ENCODE results near the gene SH3GL3. TPM values are rescaled to one million over a fixed set of nuclear protein-coding genes. Genes with fewer than 3 reads are reported as not detected.

Gene SH3GL3
- total RNA-seq, 4 donors from 2014 or later = 0.34 to 1.2 TPM; not detected in 2

GRCh38 chr15:83569341-83569740 lies 122.2 kb downstream of the SH3GL3 start:
- TF ChIP-seq CTCF (IDR thresholded peaks at IDR 0.05) (no peak), EP300 (IDR thresholded peaks at IDR 0.05) (no peak)
- H3K36me3 ChIP-seq = no peaks in the 10 kb centered on the region
- no peaks in the 10 kb centered on the region for H3K4me1 ChIP-seq
- H3K4me3 ChIP-seq = no peak overlapping the region
- H3K9me3 ChIP-seq = no peaks in the 10 kb centered on the region
- no peak for DNase-seq (ENCODE audit: low spot score in 2 of 2)
- no peaks in the 10 kb centered on the region for H3K27me3 ChIP-seq
- H3K27ac ChIP-seq = no peak overlapping the region

- no peak overlapping the region for H3K27ac ChIP-seq
- no peak for DNase-seq (ENCODE audit: low spot score in 2 of 2)
- 79% methylated on average over 6 of the region's 6 CpGs for WGBS
- H3K4me1 ChIP-seq = no peaks in the 10 kb centered on the region
- no peaks in the 10 kb centered on the region for H3K36me3 ChIP-seq
- TF ChIP-seq CTCF (IDR thresholded peaks at IDR 0.05) (no peak), POLR2AphosphoS5 (IDR thresholded peaks at IDR 0.05) (no peak), EP300 (IDR thresholded peaks at IDR 0.05) (no peak), POLR2A (IDR thresholded peaks at IDR 0.05) (no peak)
- no peaks in the 10 kb centered on the region for H3K27me3 ChIP-seq
- no peaks in the 10 kb centered on the region for H3K9me3 ChIP-seq
- no peak overlapping the region for H3K4me3 ChIP-seq
Observed at GRCh38 chr15:83570756-83571155, 123.6 kb downstream of the SH3GL3 start.

- no peak for DNase-seq (ENCODE audit: low spot score in 2 of 2)
- Histone ChIP-seq H3K27me3 (no peaks in the 10 kb centered on the region), H3K27ac (no peak overlapping the region), H3K4me3 (no peak overlapping the region), H3K4me1 (no peaks in the 10 kb centered on the region), H3K9me3 (no peaks in the 10 kb centered on the region), H3K36me3 (no peaks in the 10 kb centered on the region)
- peak; percentile 18 to 57 for TF ChIP-seq CTCF (IDR thresholded peaks at IDR 0.05)
- TF ChIP-seq POLR2AphosphoS5 (IDR thresholded peaks at IDR 0.05) = no peak
- 45% methylated on average over 10 of the region's 10 CpGs for WGBS
Observed at GRCh38 chr15:83571820-83572707, 124.9 kb downstream of the SH3GL3 start.

GRCh38 chr15:83574345-83574744 lies 127.2 kb downstream of the SH3GL3 start:
- Histone ChIP-seq H3K36me3 (no peaks in the 10 kb centered on the region), H3K4me3 (no peak overlapping the region), H3K27ac (no peak overlapping the region), H3K9me3 (no peaks in the 10 kb centered on the region), H3K4me1 (no peaks in the 10 kb centered on the region), H3K27me3 (no peaks in the 10 kb centered on the region)
- no peak for TF ChIP-seq POLR2AphosphoS5 (IDR thresholded peaks at IDR 0.05)
- no peak for TF ChIP-seq CTCF (IDR thresholded peaks at IDR 0.05)
- no peak for TF ChIP-seq EP300 (IDR thresholded peaks at IDR 0.05)
- no peak for TF ChIP-seq POLR2A (IDR thresholded peaks at IDR 0.05)
- WGBS = 89% methylated on average over 3 of the region's 3 CpGs
- no peak for DNase-seq (ENCODE audit: low spot score in 2 of 2)

- H3K4me3 ChIP-seq = no peak overlapping the region
- WGBS = 93% methylated on average over 8 of the region's 8 CpGs
- no peaks in the 10 kb centered on the region for H3K4me1 ChIP-seq
- DNase-seq (ENCODE audit: low spot score in 2 of 2) = no peak
- no peak for TF ChIP-seq POLR2A (IDR thresholded peaks at IDR 0.05)
- no peak for TF ChIP-seq EP300 (IDR thresholded peaks at IDR 0.05)
- TF ChIP-seq CTCF (IDR thresholded peaks at IDR 0.05) = no peak
- no peak for TF ChIP-seq POLR2AphosphoS5 (IDR thresholded peaks at IDR 0.05)
- no peaks in the 10 kb centered on the region for H3K36me3 ChIP-seq
- no peaks in the 10 kb centered on the region for H3K9me3 ChIP-seq
- H3K27me3 ChIP-seq = no peaks in the 10 kb centered on the region
- H3K27ac ChIP-seq = no peak overlapping the region
Observed at GRCh38 chr15:83578691-83579090, 131.6 kb downstream of the SH3GL3 start.
